H54 (cell line): ENCODE results near the gene ITLN2.
A peak's percentile ranks its signal among the peaks of the same experiment; 100 is the strongest.
"Not testable (repeated sequence)": the region's sequence is repeated elsewhere in the genome, so short reads cannot be mapped to it uniquely, and the experiment has no call there.

ENCODE experiments used
- DNase-seq: peaks from one replicate; pipeline ENCODE4 v3.0.0; 2011; ENCODE audit warnings: low spot score, mixed read lengths; ENCODE audit not compliant: insufficient read length
- FAIRE-seq: peaks from 3 replicates; lab custom pipeline; 2011; peaks lifted over from hg19 to GRCh38; lab: Jason Lieb, UNC
- POLR2A ChIP-seq: IDR thresholded peaks from 2 replicates; pipeline ENCODE4 v1.6.1; 2011; ENCODE audit warnings: low read depth, mild to moderate bottlenecking, low read length

The ITLN2 gene

DNA sequence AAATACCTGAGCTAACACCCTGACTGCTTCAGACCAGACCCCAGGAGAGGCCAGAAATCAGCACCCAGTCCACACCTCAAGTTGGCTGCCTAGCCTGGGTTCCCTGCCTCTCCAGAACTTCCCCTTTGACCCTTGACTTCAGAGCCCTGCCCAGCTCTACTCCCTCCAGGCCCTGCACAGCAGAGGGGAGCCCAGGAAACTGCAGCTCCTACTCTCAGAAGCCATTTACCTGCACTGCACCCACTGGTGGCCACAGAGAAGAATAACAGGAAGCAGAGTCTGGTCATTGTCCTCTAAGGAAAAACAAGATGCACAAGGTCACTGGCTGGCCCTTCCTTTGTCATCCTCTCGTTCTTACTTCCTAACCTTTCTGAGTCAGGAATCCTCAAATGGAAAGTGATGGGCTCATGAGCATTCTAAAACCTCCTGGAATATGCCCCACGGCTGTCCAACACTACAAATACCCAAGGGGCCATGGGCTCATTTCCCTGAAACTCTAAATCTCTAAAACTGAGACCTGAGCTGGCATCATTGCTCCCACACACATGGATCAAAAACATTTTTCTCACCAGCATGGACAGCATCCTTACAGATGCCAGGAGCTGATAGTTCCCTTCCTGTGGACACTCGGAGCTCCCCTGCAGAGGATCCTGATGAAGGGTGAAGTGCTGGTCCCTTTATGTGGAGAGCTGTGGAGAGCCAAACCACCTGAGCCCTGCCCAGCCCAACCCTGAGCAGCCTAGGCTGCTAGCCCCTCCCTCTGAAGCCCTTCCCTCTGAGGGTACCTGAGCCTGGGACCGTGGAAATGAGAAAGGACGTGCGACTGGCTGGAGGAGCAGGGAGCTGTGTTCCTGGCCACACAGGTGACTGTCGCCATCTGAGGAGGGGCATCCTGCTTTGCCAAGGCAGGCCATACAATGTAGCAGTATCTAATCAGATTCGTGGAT lies at the start of gene ITLN2:
Gene ITLN2 (minus strand): TSS at position 652 of the 947 bp plus-strand sequence. CDS start 68 bp downstream, at position 584.
- FAIRE-seq (no peak), DNase-seq (peak; percentile 43)
- no peak for TF ChIP-seq POLR2A

GRCh38 chr1:161001525-161001924 lies 46.9 kb upstream of the ITLN2 start:
- no peak for FAIRE-seq
- TF ChIP-seq POLR2A = no peak
- DNase-seq = no peak

DNA sequence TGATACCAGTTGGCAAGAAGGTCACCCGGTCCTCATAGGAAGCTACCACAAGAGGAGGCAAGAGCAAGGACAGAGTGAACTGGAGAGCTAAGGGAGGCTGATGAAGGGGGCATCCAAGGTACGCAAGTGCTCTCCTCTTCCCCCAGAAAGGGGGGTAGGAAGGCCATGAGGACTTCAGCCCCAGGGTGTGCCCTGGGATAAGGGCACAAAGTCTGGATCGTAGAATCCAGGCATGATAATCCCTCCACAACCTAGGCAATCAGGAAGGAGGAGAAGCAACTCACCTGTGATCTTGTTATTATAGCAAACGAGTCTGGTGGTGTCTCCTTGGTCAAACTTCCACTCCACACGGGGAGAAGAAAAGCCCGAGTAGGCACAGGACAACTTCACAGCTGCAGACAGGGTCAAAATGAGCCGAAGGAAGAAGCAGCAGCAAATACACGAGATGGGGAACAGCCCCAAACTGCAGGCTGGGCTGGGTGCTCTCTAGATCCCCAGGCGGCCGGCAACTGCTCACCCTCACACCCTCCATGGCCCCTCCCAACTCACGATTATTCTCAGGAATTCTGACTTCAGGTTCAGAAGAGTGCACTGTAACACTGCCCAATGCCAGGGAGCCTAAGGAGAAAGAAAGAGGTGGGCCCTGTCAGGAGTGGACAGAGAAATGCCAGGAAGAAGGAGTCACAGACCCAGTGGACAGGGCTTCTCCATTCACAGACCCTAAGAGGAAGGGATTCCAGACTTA lies 46.3 kb upstream of the ITLN2 start:
- no peak for TF ChIP-seq POLR2A
- FAIRE-seq (no peak), DNase-seq (no peak)

DNA sequence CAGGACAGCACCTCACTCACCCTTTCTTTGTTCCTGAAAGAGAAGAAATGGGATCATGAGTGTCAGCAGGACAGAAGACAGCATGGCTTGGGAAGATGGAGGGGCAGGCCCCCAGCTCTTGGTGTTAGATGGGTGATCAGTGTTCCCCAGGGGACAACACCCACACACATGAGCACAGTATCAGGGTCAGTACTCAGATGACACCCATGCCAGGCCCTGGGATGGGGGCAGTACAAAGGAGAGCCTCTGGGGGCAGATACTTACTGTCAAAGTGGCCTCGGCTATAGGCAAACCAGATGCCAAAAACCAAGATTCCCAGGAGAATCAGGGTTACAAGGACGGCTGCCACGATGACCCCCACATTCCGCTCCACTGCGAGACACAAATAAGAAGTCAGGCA lies 44.8 kb upstream of the ITLN2 start:
- no peak for TF ChIP-seq POLR2A
- DNase-seq (no peak), FAIRE-seq (no peak)

- FAIRE-seq = no peak
- no peak for TF ChIP-seq POLR2A
- DNase-seq = no peak
Observed at GRCh38 chr1:160997323-160998038, 42.9 kb upstream of the ITLN2 start.

GRCh38 chr1:160996178-160996577 lies 41.6 kb upstream of the ITLN2 start:
- DNase-seq (peak; percentile 49), FAIRE-seq (peak; percentile 69)
- TF ChIP-seq POLR2A = no peak

GRCh38 chr1:160993544-160994193 lies 39.1 kb upstream of the ITLN2 start:
- no peak for TF ChIP-seq POLR2A
- FAIRE-seq (no peak), DNase-seq (no peak)

- not testable (repeated sequence) for FAIRE-seq
Observed at GRCh38 chr1:160992036-160992435, 37.4 kb upstream of the ITLN2 start.

GRCh38 chr1:160987359-160988050 lies 32.9 kb upstream of the ITLN2 start:
- DNase-seq (no peak), FAIRE-seq (no peak)
- no peak for TF ChIP-seq POLR2A

More at GRCh38 chr1:160992036-160992435, 37.4 kb upstream of the ITLN2 start:
- DNase-seq = not testable (repeated sequence)

DNA sequence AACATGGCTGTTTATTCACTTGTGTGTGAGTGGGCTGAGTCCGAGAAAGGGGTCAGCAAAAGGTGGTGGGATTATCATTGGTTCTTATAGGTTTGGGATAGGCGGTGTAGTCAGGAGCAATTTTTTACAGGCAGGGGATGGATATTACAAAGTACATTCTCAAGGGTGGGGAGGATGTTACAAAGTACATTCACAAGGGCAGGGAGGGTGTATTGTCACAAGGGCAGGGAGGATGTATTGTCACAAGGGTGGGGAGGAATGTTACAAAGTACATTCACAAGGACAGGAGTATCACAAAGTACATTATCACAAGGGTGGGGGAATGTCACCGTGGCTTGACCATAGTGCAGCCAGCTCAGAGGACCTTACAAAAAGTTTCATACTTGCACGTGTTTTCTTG lies 31.1 kb upstream of the ITLN2 start:
- no peak for DNase-seq
- TF ChIP-seq POLR2A = no peak
- no peak for FAIRE-seq

DNA sequence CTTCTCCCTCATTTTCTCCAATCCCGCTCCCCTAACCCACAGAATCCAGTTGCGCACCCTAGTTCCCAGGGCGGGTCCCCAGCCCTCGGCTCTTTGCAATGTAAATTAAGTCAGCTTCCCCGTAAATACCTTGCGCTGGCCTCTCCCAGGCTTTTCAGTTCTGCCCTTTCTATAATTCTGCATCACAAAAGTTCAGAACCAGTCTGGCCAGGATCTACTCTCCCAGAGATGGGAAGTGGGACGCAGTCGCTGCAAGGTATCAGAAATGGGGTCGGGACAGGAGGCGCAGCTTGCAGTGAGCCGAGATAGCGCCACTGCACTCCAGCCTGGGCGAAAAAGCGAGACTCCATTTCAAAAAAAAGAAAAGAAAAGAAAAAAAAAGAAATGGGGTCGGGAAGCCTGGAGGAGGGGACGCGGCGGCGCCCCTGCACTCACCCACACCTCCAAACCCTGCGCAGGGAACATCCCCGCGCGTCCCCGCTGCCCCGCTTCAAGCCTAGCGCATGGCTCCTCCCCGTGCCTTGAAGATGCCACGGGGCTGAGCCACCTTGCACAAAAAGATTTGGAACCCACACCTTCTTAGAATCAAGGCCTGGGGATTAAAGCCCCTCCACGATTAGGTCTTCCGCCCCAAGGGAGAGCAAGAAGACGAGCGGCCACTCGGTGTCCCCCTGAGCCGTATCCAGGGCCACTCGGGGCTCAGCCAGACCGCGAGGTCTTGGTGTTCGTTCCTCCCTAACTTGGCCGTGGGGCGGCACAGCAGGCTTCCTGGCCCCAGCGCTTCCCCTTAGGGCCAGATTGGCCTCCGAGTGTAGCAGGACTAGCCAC lies 27.2 kb upstream of the ITLN2 start:
- TF ChIP-seq POLR2A = no peak
- FAIRE-seq = no peak
- no peak for DNase-seq

DNA sequence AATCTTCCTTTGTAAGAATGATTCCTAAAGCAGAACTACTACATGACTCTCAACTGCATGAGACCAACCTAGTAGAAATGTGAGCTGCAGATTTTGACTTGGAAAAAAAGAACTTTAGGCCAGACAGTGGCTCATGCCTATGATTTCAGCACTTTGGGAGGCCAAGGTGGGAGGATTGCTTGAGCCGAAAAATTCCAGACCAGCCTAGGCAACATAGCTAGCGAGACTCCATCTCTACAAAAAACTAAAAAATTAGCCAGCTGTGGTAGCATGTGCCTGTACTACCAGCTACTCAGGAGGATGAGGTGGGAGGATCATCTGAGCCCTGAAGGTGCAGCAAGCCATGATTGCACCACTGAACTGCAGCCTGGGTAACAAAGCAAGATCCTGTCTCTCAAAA lies 24.7 kb upstream of the ITLN2 start:
- no peak for TF ChIP-seq POLR2A
- DNase-seq = no peak
- no peak for FAIRE-seq

- no peak for TF ChIP-seq POLR2A
- no peak for FAIRE-seq
Observed at GRCh38 chr1:160978510-160978927, 23.9 kb upstream of the ITLN2 start.

More at GRCh38 chr1:160978510-160978927, 23.9 kb upstream of the ITLN2 start:
- no peak for DNase-seq
